HG03196 (cell line): Measurements from ENCODE around the gene GMPR.

Experiments
- ATAC-seq: cut with Tn5 transposase; IDR thresholded peaks from one replicate; pipeline ENCODE4 v1.9.1; 2021; ENCODE audit not compliant: unreplicated experiment

GMPR gene

GRCh38 chr6:16270178-16270794, 31.9 kb downstream of the GMPR start:
- no peak for ATAC-seq

DNA sequence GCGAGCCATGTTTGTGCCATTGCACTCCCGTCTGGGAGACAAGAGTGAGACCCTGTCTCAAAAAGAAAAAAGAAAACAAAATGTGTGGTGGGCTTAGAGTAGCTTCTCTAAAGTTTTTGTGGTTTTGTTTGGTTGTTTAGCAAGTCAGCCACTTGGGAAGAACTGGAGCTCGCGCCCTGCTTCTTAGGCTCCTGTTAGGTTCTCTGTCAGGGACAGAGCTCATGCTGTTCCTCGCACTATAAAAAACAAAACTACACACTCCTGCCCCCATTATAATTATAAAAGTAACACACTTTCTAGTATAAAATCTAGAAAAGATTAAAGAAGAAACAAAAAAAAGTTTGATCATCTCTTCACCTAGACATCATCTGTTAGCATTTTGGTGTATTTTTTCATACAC, 33.0 kb downstream of the GMPR start:
- ATAC-seq, result no peak

GRCh38 chr6:16272201-16272600, 33.8 kb downstream of the GMPR start:
- no peak for ATAC-seq

GRCh38 chr6:16273256-16273655, 34.9 kb downstream of the GMPR start:
- ATAC-seq, result no peak

GRCh38 chr6:16274483-16274882, 36.1 kb downstream of the GMPR start:
- no peak for ATAC-seq

DNA sequence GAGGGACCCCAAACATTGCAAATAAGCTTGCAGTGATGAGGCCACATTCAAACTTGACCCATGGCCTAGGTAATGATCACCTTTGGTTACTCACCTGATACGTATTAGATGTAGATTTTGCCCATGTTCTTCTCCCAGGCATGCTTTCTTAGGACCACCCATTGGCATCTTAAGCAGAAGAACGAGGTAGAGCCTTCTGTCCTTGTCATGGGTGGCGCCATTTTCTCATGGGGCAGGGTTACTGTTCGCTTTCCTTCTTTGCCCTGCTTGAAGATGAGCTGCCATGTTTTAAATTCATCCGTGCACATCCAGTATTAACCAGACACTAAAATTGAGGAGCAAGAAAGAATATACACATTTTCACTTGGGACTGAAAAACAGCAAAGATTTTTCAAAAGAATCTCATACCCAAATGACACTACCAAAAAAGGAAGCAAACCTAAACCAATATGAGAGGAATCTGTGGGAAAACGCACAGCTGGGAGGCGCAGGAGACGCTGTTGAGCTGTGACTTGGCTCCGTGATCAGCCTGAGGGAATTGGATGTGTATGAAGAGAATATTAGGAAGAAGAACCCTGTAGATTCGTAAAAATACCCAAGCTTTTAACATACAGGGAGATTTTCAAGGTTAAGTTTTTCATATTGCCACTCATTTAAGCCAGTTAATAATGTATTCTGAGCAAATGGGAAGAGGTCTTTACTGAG, 36.6 kb downstream of the GMPR start:
- no peak for ATAC-seq

DNA sequence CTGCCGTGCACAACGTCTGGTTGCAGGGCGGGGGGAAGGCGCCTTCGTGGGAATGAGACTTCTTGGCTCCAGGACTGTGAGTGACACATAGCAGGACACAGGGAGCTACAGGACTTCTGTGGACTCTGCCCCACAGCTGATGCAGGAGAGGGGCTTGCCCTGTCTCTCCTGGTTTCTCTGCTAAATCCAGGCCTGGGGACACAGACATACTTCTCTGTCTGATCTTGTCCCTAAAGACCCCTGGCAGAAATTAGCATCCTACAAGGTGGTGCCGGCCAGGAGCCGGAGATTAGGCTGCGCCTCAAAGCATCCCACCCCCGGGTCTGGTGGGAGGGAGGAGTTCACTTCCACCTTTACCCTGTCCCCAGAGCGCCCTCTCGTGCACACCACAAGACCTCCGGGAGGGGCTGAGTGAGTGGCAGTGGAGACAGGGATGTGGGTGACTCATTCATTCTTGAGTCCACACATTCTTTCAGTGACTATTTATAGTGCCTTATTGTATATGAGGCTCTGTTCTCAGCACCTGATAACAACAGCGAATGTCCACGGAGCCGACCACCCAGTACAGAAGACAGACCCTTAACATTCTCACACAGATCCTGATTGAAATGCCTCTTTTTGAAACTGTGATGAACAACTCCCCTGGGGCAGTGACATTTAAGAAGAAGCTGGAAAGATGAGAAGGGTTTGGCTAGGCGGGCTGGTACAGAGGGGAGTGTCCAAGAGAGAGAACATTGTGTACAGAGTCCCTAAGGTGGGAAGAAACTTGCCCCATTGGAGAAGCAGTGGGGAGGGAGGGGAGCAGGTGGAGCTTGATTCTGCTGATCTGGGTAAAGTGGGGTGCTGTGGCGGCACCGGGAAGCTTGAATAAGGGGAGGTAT, 39.0 kb downstream of the GMPR start:
- no peak for ATAC-seq

GRCh38 chr6:16278048-16278724, 39.8 kb downstream of the GMPR start:
- ATAC-seq, result no peak

DNA sequence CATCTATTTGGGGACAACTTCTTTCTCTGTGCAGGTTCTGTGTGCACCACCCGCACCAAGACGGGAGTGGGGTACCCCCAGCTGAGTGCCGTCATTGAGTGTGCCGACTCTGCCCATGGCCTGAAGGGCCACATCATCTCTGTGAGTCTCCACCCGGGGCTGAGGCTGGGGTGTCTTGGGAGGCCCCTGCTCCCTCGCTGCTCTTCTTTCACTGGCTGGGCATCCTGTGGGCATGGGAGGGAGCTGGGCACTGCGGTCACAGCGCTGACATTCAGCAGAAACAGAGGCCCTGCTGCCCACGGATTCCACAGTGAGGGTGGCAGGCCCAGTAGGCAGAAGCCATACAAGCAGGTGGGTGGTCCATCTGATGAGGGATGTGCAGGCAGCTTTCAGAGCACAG, 40.4 kb downstream of the GMPR start:
- ATAC-seq, result no peak

- ATAC-seq, result no peak
Measured at GRCh38 chr6:16279243-16279642, 40.9 kb downstream of the GMPR start.

DNA sequence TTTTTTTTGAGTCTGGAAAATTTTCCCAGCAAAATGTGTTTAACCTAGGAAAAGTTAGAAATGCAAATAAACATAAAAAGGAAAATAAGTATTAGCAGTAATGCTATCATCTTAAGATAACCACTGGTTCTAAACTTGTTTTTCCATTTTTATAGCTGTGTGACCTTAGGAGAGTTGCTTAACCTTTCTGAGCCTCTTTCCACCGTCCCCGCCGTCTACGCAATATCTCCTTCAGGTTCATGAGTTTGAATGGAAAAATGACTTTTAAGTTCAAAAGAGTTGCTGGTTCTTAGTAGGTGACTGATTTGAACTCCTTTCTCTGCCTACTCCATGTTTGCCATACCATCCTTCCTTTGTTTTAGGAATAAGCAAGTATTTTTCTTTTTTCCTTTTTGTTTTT, 44.0 kb downstream of the GMPR start:
- ATAC-seq, result no peak

- no peak for ATAC-seq
Measured at GRCh38 chr6:16284472-16284871, 46.1 kb downstream of the GMPR start.

DNA sequence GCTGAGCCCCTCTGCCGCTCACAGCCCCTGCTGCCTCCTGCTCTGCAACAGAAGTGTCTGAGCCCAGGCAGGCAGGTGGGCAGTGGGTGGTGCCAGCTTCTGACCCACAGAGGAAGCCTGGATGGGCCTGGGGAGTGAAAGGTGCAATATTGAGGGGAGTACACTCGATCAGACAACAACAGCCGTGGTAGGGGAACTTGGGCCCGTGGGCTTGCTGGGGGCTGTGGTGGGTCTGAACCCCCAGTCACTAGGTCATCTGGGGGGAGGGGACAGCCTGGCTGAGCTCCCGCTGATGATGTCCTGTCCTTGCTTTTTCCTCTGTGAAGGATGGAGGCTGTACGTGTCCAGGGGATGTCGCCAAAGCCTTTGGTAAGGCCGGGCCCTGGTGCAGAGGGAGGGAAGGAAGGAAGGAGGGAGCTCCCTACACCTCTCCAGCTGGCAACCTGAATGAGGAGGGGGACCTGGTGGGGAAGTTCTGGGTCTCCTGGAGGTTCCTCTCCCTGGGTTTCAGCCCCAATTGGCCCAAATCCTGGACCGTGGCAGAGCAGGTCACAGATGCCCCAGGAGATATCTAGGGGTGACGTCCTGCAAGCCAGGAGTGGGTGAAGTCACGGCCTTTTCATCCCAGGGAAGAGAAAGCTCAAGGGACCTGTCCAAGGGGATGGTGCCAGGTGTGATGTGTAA, 47.2 kb downstream of the GMPR start:
- ATAC-seq, result no peak

DNA sequence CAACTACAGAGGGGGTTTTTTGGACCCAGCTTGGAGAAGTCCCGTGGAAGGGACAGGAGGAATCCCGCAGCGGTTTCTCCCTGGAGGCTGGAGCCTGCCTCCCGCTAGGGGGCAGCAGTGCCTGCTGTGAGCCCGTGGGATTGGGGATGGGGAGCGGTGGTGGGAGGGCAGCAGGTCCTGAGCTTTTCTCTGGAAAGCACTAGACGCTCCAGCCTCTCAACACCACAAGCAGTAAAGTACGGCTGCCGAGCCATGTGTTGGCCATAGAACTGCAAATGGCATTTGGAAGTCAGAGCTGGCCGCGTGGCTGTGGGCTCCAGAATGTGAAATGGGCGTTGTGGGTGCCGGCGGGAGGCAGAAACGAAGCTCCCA, 47.8 kb downstream of the GMPR start:
- ATAC-seq, result no peak

DNA sequence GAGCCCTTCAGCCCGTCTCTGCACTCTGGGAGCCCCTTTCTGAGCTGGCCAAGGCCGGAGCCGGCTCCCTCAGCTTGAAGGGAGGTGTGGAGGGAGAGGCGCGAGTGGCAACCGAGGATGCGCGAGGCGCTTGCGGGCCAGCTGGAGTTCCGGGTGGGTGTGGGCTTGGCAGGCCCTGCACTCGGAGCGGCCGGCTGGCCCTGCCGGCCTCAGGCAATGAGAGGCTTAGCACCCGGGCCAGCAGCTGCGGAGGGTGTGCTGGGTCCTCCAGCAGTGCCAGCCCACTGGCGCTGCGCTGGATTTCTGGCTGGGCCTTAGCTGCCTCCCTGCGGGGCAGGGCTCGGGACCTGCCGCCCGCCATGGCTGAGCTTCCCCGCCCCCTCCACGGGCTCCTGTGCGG, 49.8 kb downstream of the GMPR start:
- ATAC-seq, result no peak

DNA sequence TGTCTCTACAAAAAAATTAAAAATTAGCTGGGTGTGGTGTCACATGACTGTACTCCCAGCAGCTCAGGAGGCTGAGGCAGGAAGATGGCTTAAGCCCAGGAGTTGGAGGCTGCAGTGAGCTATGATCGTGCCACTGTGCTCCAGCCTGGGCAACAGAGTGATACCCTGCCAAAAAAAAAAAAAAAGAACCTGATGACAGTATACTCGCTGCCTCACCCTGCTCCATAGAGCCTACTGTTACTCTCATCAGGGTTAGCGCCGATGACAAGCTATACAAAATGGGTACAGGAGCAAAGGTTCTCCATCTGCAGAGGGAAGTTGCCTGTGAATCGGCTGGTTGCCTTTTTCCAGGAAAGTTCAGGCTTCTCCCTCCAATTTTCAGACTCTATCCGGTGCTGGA, 53.4 kb downstream of the GMPR start:
- no peak for ATAC-seq

DNA sequence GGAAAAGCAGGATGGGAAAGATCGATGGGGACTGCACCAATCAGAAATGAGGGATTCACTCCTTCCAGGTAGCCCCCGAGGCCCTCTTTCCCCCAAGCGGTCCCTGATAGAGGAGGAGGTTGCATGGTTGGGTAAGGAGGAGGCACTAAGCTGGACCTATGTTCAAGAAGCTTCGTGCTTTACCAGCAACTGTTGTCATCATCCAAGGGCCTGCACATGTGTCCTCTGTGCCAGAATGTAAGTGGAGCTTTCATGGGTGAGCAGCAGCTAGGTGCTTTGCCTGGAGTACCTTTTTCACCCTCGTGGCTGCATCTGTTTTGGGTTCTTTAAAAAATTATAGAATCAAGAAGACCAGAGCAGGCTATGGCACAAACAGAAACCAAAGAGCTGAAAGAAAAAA, 54.0 kb downstream of the GMPR start:
- no peak for ATAC-seq

DNA sequence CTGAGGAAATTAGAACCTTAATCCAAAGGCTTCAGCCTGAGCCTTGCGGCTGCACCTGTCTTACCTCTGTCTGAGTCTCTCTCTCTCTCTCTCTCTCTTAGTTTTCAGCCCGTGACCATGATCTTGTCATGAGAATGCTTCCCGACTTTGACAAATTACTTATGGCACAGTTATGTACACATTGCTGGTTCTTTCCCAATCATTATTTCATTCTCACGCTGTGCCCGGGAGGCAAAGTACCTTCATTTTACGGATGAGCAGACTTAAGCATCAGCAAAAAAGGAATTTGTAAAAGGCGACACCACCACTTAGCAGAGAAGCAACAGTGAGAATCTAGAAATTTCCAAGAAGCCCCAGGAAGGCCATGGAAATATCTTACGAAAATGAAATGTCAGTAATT, 54.6 kb downstream of the GMPR start:
- ATAC-seq, result no peak

DNA sequence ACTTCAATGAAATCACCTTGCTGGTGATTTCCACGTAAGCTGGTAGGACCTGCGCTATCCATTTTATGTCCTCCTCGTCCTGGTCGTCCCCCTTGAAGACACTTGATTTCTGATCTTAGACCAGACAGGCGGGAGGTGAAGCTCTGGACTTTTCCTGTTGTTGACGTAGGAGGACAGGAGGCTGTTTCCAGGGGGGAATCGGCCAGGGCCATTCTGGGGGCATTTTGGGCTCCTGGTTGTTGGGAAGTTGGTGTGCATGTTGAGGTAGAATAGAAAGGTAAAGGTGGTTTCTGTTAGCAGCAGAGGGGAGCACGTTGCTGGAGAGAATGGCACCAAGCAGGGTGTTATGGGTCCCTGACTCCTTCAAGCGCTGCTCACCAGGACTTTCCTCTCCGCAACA, 56.0 kb downstream of the GMPR start:
- ATAC-seq, result no peak

- ATAC-seq, result no peak
Measured at GRCh38 chr6:16295060-16295459, 56.7 kb downstream of the GMPR start.

DNA sequence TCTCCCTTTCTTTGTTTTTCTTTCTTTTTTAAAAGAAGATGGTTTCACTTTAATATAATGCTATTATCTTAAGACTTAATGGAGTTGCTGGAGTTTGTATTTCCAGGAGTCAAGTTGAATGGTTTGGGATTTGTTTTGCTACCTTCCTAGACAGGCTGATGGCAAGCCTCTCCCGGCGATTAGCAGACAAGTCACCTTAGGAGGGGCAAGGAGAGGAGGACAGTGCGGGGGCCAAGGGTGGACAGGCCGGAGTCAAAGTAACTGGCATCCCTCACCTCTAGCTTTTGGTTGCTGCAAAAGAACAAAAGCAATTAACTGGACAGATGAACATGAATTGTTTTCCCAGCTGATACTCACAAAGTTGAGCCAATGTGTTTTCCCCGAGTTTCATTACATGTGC, 57.1 kb downstream of the GMPR start:
- no peak for ATAC-seq
